DND-41 (cell line): ENCODE data around the gene DDX39B.

ENCODE experiments used
- ATAC-seq: fragments of 200-7000 bp; cut with Tn5 transposase; 3 replicates; pipeline ENCODE4 v1.9.1; 2021; ENCODE audit warnings: low read depth; ENCODE audit not compliant: insufficient read depth
- DNase-seq: peaks from one replicate; pipeline ENCODE4 v3.0.0-alpha.2; 2020
- H2AFZ ChIP-seq: 2 replicates; pipeline ENCODE4 v1.6.0; 2012; ENCODE audit warnings: low read depth, low read length
- H3K27ac ChIP-seq: 2 replicates; pipeline ENCODE4 v1.5.1; 2012; ENCODE audit warnings: low read length, inconsistent platforms
- H3K27me3 ChIP-seq: fragments of 200-600 bp; sonication (generic); 2 replicates; pipeline ENCODE4 v1.6.0; 2012; ENCODE audit warnings: low read length, mild to moderate bottlenecking, inconsistent platforms; ENCODE audit not compliant: insufficient read depth, poor library complexity
- H3K36me3 ChIP-seq: 2 replicates; pipeline ENCODE4 v1.5.1; 2012; ENCODE audit warnings: low read length, inconsistent platforms; ENCODE audit not compliant: insufficient read depth
- H3K4me1 ChIP-seq: 2 replicates; pipeline ENCODE4 v1.5.1; 2012; ENCODE audit warnings: mild to moderate bottlenecking, low read length; ENCODE audit not compliant: insufficient read depth
- H3K4me2 ChIP-seq: 2 replicates; pipeline ENCODE4 v1.6.0; 2012; ENCODE audit warnings: mild to moderate bottlenecking, moderate library complexity, low read length, inconsistent platforms; ENCODE audit not compliant: insufficient read depth
- H3K4me3 ChIP-seq, 2 experiments: fragments of 200-600 bp in 1 of 2; shearing (Covaris generic) in 1 of 2; 2 replicates each; pipeline ENCODE4 v1.5.1; 2012 to 2016; ENCODE audit warnings: inconsistent platforms in 2 of 2, low read length in 2 of 2, mild to moderate bottlenecking in 2 of 2, low read depth in 1 of 2, moderate library complexity in 1 of 2
- H3K79me2 ChIP-seq: 2 replicates; pipeline ENCODE4 v1.6.0; 2012; ENCODE audit warnings: low read length, inconsistent platforms; ENCODE audit not compliant: insufficient read depth
- H3K9ac ChIP-seq: 2 replicates; pipeline ENCODE4 v1.6.0; 2012; ENCODE audit warnings: low read depth, mild to moderate bottlenecking, inconsistent platforms, low read length, moderate library complexity
- H3K9me3 ChIP-seq: 2 replicates; pipeline ENCODE4 v1.5.1; 2012; ENCODE audit warnings: low read length, moderate library complexity, mild to moderate bottlenecking, inconsistent platforms; ENCODE audit not compliant: insufficient read depth, severe bottlenecking
- H4K20me1 ChIP-seq: 2 replicates; pipeline ENCODE4 v1.6.0; 2012; ENCODE audit warnings: low read length; ENCODE audit not compliant: insufficient read depth
- CTCF ChIP-seq: IDR thresholded peaks from 2 replicates; pipeline ENCODE4 v1.5.1; 2012; ENCODE audit warnings: borderline replicate concordance, low read length, moderate library complexity, mild to moderate bottlenecking; ENCODE audit not compliant: poor library complexity, severe bottlenecking; ENCODE audit errors: extremely low read depth
- EZH2 ChIP-seq: IDR thresholded peaks from 3 replicates; pipeline ENCODE4 v1.6.1; 2012; ENCODE audit warnings: borderline replicate concordance, low read depth, mild to moderate bottlenecking, moderate library complexity, low read length, inconsistent platforms; ENCODE audit not compliant: severe bottlenecking

The DDX39B gene

GRCh38 chr6:31559958-31560696, 18.3 kb upstream of the DDX39B start:
- Histone ChIP-seq H3K27ac (no peak overlapping the region), H3K9me3 (no peaks in the 10 kb centered on the region), H3K79me2 (peaks cover 3% of the 10 kb centered on the region), H2AFZ (no peak overlapping the region), H3K36me3 (peaks cover 48% of the 10 kb centered on the region), H3K27me3 (no peaks in the 10 kb centered on the region), H3K4me1 (no peaks in the 10 kb centered on the region), H3K4me3 (no peak overlapping the region), H3K4me2 (no peak overlapping the region), H3K9ac (no peak overlapping the region), H4K20me1 (0 out of 2 replicates have a peak, but pooled peaks cover 4% of the 10 kb centered on the region)
- peak; percentile 57 for ATAC-seq
- DNase-seq = peak; percentile 55
- TF ChIP-seq CTCF = no peak
- TF ChIP-seq EZH2 = no peak

- ATAC-seq (peak; percentile 18; the same call in 2 of the 3 replicates), DNase-seq (no peak)
- H3K4me2 ChIP-seq = no peak overlapping the region
- peaks cover 49% of the 10 kb centered on the region for H3K36me3 ChIP-seq
- H3K9me3 ChIP-seq = no peaks in the 10 kb centered on the region
- TF ChIP-seq EZH2 (no peak), CTCF (no peak)
- no peak overlapping the region for H2AFZ ChIP-seq
- H3K4me1 ChIP-seq = no peaks in the 10 kb centered on the region; the same call in 1 of the 2 replicates
- no peak overlapping the region for H3K4me3 ChIP-seq
- H4K20me1 ChIP-seq = 0 out of 2 replicates have a peak, but pooled peaks cover 4% of the 10 kb centered on the region
- no peak overlapping the region for H3K9ac ChIP-seq
- H3K79me2 ChIP-seq = peaks cover 5% of the 10 kb centered on the region
- no peaks in the 10 kb centered on the region for H3K27me3 ChIP-seq
- no peak overlapping the region for H3K27ac ChIP-seq
These were observed 17.8 kb upstream of the DDX39B start for GRCh38 chr6:31559606-31559957.

- no peaks in the 10 kb centered on the region for H3K27me3 ChIP-seq
- peaks cover 9% of the 10 kb centered on the region for H3K79me2 ChIP-seq
- H2AFZ ChIP-seq = no peak overlapping the region
- H3K4me2 ChIP-seq = no peak overlapping the region
- H3K4me3 ChIP-seq = no peak overlapping the region
- H3K4me1 ChIP-seq = no peaks in the 10 kb centered on the region; the same call in 1 of the 2 replicates
- H3K27ac ChIP-seq = no peak overlapping the region
- ATAC-seq (peak; percentile 64), DNase-seq (peak; percentile 64)
- H3K9me3 ChIP-seq = no peaks in the 10 kb centered on the region
- H3K9ac ChIP-seq = no peak overlapping the region
- peaks cover 54% of the 10 kb centered on the region for H3K36me3 ChIP-seq
- TF ChIP-seq CTCF = no peak
- TF ChIP-seq EZH2 = no peak
- 0 out of 2 replicates have a peak, but pooled peaks cover 4% of the 10 kb centered on the region for H4K20me1 ChIP-seq
These were observed 17.1 kb upstream of the DDX39B start for GRCh38 chr6:31558631-31559500.
